ENCODE data around the gene DRC1.

GRCh38 chr2:26492749-26493515 is 91.2 kb downstream of the DRC1 start:
- TF ChIP-seq CTCF (IDR thresholded peaks at IDR 0.05 in 2 of 3, conservative IDR thresholded peaks at IDR 0.05 in 1 of 3; ENCODE audit: borderline replicate concordance in 1 of 3, insufficient read depth in 1 of 3, low read depth in 2 of 3, low read length in 2 of 3) (no peak), POLR2AphosphoS5 (IDR thresholded peaks at IDR 0.05; ENCODE audit: low read depth, low read length) (no peak), POLR2A (IDR thresholded peaks at IDR 0.05; ENCODE audit: borderline replicate concordance, extremely low read depth, insufficient read depth, insufficient read length) (no peak), ZNF274 (IDR thresholded peaks at IDR 0.05; ENCODE audit: low read depth, low read length) (no peak)
